PC-9 (cell line): ENCODE data around the gene REPS2. TPM values are rescaled to one million over a fixed set of nuclear protein-coding genes. Genes with fewer than 3 reads are reported as not detected.

Experiments used
- BruUV-seq: library from RNA; stranded (reverse); fragments of 400-500 nt; replicated peaks from 2 replicates; lab custom pipeline; 2021; lab: Mats Ljungman, UMichigan
- CTCF ChIA-PET: fragments of 300-600 bp; sonication (Branson Sonifier 250); formaldehyde crosslinking; loops from one replicate; lab custom pipeline; 2022; ENCODE audit warnings: antibody characterized with exemption; lab: Charles Lee
- POLR2A ChIA-PET: fragments of 300-600 bp; sonication (Branson Sonifier 250); formaldehyde crosslinking; loops from one replicate; lab custom pipeline; 2022; ENCODE audit warnings: antibody characterized with exemption; ENCODE audit not compliant: unreplicated experiment; lab: Charles Lee
- DNase-seq, 2 experiments: peaks; one replicate each; pipeline versions ENCODE4 v3.0.0 to v3.0.0-alpha.2; 2015 to 2022; ENCODE audit warnings: mixed read lengths in 1 of 2
- H2AFZ ChIP-seq: fragments of 200-600 bp; sonication (generic); 2 replicates; pipeline ENCODE4 v1.8.1; 2017; ENCODE audit warnings: antibody characterized with exemption
- H3F3A ChIP-seq: fragments of 200-600 bp; sonication (generic); 2 replicates; pipeline ENCODE4 v1.8.1; 2017; ENCODE audit warnings: antibody characterized with exemption, mild to moderate bottlenecking, low read depth; ENCODE audit not compliant: insufficient read depth
- H3K27ac ChIP-seq: fragments of 200-600 bp; sonication (generic); 2 replicates; pipeline ENCODE4 v1.6.1; 2016; ENCODE audit warnings: mixed run types
- H3K27me3 ChIP-seq: fragments of 200-600 bp; sonication (generic); 2 replicates; pipeline ENCODE4 v1.6.1; 2016; ENCODE audit warnings: low read depth, mixed run types; ENCODE audit not compliant: insufficient read depth
- H3K36me3 ChIP-seq: fragments of 200-600 bp; sonication (generic); 2 replicates; pipeline ENCODE4 v1.6.1; 2016; ENCODE audit warnings: low read depth, mixed run types
- H3K4me1 ChIP-seq: fragments of 200-600 bp; sonication (generic); replicated peaks from 2 replicates; pipeline ENCODE4 v1.6.1; 2016; ENCODE audit warnings: mixed run types; ENCODE audit not compliant: insufficient read depth
- H3K4me2 ChIP-seq: fragments of 200-600 bp; sonication (generic); 2 replicates; pipeline ENCODE4 v1.6.1; 2017; ENCODE audit warnings: mixed run types
- H3K4me3 ChIP-seq: fragments of 200-600 bp; sonication (generic); 2 replicates; pipeline ENCODE4 v1.6.1; 2016; ENCODE audit warnings: mixed run types
- H3K79me2 ChIP-seq: fragments of 200-600 bp; sonication (generic); 2 replicates; pipeline ENCODE4 v1.6.1; 2017; ENCODE audit warnings: low read depth, mixed run types
- H3K9me2 ChIP-seq: fragments of 200-600 bp; sonication (generic); 2 replicates; pipeline ENCODE4 v1.8.1; 2017; ENCODE audit warnings: mild to moderate bottlenecking; ENCODE audit not compliant: insufficient read depth
- H3K9me3 ChIP-seq: fragments of 200-600 bp; sonication (generic); 2 replicates; pipeline ENCODE4 v1.8.1; 2016; ENCODE audit warnings: low read depth; ENCODE audit not compliant: insufficient read depth
- H4K20me1 ChIP-seq: fragments of 200-600 bp; sonication (generic); 2 replicates; pipeline ENCODE4 v1.8.1; 2017; ENCODE audit not compliant: insufficient read depth
- CTCF ChIP-seq: fragments of 200-600 bp; sonication (generic); conservative IDR thresholded peaks from 2 replicates; pipeline ENCODE4 v1.6.1; 2017; ENCODE audit warnings: mixed run types, antibody characterized with exemption, mild to moderate bottlenecking, moderate library complexity
- EZH2 ChIP-seq: fragments of 200-600 bp; sonication (generic); IDR thresholded peaks from 2 replicates; pipeline ENCODE4 v1.8.0; 2017; ENCODE audit warnings: antibody characterized with exemption, low read depth
- intact Hi-C: fragments of 100-400 bp; cut with micrococcal nuclease; formaldehyde crosslinking; loops from one replicate; pipeline ENCODE4 v1.10.0; 2022; ENCODE audit not compliant: unreplicated experiment
- total RNA-seq: library from RNA; stranded (reverse); gene quantifications from 2 replicates; pipeline ENCODE4 v1.2.3, GENCODE V29; 2021

The REPS2 gene
- total RNA-seq, 1 experiment from 2014 or later: 29.2 TPM

DNA sequence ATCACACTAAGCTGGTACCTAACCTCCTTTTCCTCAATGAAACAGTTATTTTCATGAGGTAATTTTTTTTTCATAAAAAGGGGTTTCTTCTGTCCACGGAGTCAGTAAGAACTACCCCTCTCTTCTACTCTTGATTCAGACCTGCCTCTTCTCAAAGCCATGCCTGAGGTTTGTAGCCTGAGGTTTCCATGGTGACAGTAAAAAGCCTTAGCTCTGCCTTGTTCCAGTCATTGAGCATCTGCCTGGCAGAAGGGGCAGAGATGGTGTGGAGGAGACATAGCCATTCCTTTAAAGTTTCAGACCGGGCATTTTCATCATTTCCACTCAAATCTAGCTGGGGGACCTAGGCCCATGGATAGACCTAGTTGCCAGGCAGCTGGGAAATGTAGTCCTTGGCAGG, 135.5 kb downstream of the REPS2 start:
- no peak overlapping the region for H3K4me2 ChIP-seq
- 0 out of 2 replicates have a peak, but pooled peaks cover 4% of the 10 kb centered on the region for H3K4me1 ChIP-seq
- intact Hi-C loops: loop anchor here (1.0 kb wide), 1 partner anchor 256 kb away; no protein-coding TSS in a partner anchor
- DNase-seq: no peak
- ChIA-PET CTCF (interaction anchor here (0.6 to 1.5 kb wide), 2 partner anchors 256 to 655 kb away, joined by 4 to 5 read pairs; no protein-coding TSS in a partner anchor), POLR2A (no interaction called here)
- TF ChIP-seq EZH2 (no peak), CTCF (no peak)
- H2AFZ ChIP-seq: no peak overlapping the region
- no peaks in the 10 kb centered on the region for H3K27me3 ChIP-seq
- H3K36me3 ChIP-seq: no peaks in the 10 kb centered on the region
- H4K20me1 ChIP-seq: no peaks in the 10 kb centered on the region
- H3K79me2 ChIP-seq: no peaks in the 10 kb centered on the region
- no peak overlapping the region for H3K4me3 ChIP-seq
- no peaks in the 10 kb centered on the region for H3K9me2 ChIP-seq
- no TSS peak for BruUV-seq
- no peak overlapping the region for H3K27ac ChIP-seq
- no peaks in the 10 kb centered on the region for H3K9me3 ChIP-seq
- H3F3A ChIP-seq: no peaks in the 10 kb centered on the region

- intact Hi-C loops: loop anchor here (1.0 kb wide), 1 partner anchor 257 kb away; no protein-coding TSS in a partner anchor
- peak; percentile 45 for TF ChIP-seq CTCF
- TF ChIP-seq EZH2: no peak
- no TSS peak for BruUV-seq
- Histone ChIP-seq H3K9me2 (no peaks in the 10 kb centered on the region), H3K9me3 (no peaks in the 10 kb centered on the region), H3K4me1 (0 out of 2 replicates have a peak, but pooled peaks cover 1% of the 10 kb centered on the region), H4K20me1 (no peaks in the 10 kb centered on the region), H2AFZ (no peak overlapping the region), H3K4me3 (no peak overlapping the region), H3F3A (no peaks in the 10 kb centered on the region), H3K27ac (no peak overlapping the region), H3K79me2 (no peaks in the 10 kb centered on the region), H3K36me3 (no peaks in the 10 kb centered on the region), H3K27me3 (no peaks in the 10 kb centered on the region), H3K4me2 (peak overlapping the region; percentile 26; the same call in 1 of the 2 replicates)
- no peak for DNase-seq
- ChIA-PET CTCF (interaction anchor here (0.6 to 1.5 kb wide), 3 partner anchors 226 to 654 kb away, joined by 4 to 11 read pairs (median 5); no protein-coding TSS in a partner anchor), POLR2A (interaction anchor here (0.7 kb wide), 1 partner anchor 1973 kb away, joined by 3 read pairs; no protein-coding TSS in a partner anchor)
Measured at GRCh38 chrX:17082831-17083230, 136.4 kb downstream of the REPS2 start.

- TF ChIP-seq EZH2 (no peak), CTCF (no peak)
- no peak for DNase-seq
- H2AFZ ChIP-seq: no peak overlapping the region
- H3K4me2 ChIP-seq: no peak overlapping the region
- CTCF ChIA-PET: no interaction called here
- intact Hi-C loops: no loop called here
- H3F3A ChIP-seq: no peaks in the 10 kb centered on the region
- no peaks in the 10 kb centered on the region for H3K79me2 ChIP-seq
- POLR2A ChIA-PET: no interaction called here
- no peaks in the 10 kb centered on the region for H3K9me3 ChIP-seq
- H3K9me2 ChIP-seq: no peaks in the 10 kb centered on the region
- BruUV-seq: no TSS peak
- no peak overlapping the region for H3K4me3 ChIP-seq
- no peaks in the 10 kb centered on the region for H4K20me1 ChIP-seq
- no peak overlapping the region for H3K27ac ChIP-seq
- no peaks in the 10 kb centered on the region for H3K36me3 ChIP-seq
- no peaks in the 10 kb centered on the region for H3K27me3 ChIP-seq
- H3K4me1 ChIP-seq: no peaks in the 10 kb centered on the region
Measured at GRCh38 chrX:17086317-17086716, 139.9 kb downstream of the REPS2 start.
